ENCODE results near the gene SPATA13. TPM values are rescaled to one million over a fixed set of nuclear protein-coding genes. Genes with fewer than 3 reads are reported as not detected.

The SPATA13 gene
- total RNA-seq, 1 experiment from 2014 or later: 43.0 TPM

DNA sequence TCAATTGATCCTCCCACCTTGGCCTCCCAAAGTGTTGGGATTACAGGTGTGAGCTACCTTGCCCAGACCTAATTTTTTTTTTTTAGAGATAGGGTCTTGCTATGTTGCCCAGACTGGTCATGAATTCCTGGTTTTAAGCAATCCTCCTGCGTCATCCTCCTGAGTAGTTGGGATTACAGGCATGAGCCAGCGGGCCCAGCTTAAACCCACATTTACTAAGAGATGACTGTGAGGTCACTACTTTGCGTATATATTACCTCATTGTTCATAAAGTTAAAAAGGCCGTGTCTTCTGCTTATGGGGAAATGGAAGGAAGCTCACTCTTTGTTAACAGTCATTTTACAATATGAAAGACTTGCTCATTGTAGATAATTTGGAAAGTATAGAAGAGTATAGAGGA lies 109.3 kb downstream of the SPATA13 start:
- H3K9me2 ChIP-seq (replicated peaks; ENCODE audit: low read length): no peaks in the 10 kb centered on the region
- no peaks in the 10 kb centered on the region for H3F3A ChIP-seq (ENCODE audit: low read length, unreplicated experiment)
- H3K4me3 ChIP-seq (ENCODE audit: low read length): no peak overlapping the region
- no peaks in the 10 kb centered on the region for H4K20me1 ChIP-seq (ENCODE audit: low read length)
- H3K27me3 ChIP-seq (ENCODE audit: low read length): no peaks in the 10 kb centered on the region
- no peak overlapping the region for H3K9ac ChIP-seq (ENCODE audit: low read length)
- H3K79me2 ChIP-seq (ENCODE audit: low read length): 0 out of 2 replicates have a peak, but pooled peaks cover 3% of the 10 kb centered on the region
- H3K27ac ChIP-seq (ENCODE audit: low read length): no peak overlapping the region
- no peak overlapping the region for H2AFZ ChIP-seq (ENCODE audit: low read length)
- no peaks in the 10 kb centered on the region for H3K9me3 ChIP-seq (ENCODE audit: low read length)
- ChIA-PET POLR2A (ENCODE audit: unreplicated experiment) (no interaction called here), CTCF (no interaction called here)
- BruUV-seq (replicated peaks): no TSS peak
- TF ChIP-seq, protein P1, sequence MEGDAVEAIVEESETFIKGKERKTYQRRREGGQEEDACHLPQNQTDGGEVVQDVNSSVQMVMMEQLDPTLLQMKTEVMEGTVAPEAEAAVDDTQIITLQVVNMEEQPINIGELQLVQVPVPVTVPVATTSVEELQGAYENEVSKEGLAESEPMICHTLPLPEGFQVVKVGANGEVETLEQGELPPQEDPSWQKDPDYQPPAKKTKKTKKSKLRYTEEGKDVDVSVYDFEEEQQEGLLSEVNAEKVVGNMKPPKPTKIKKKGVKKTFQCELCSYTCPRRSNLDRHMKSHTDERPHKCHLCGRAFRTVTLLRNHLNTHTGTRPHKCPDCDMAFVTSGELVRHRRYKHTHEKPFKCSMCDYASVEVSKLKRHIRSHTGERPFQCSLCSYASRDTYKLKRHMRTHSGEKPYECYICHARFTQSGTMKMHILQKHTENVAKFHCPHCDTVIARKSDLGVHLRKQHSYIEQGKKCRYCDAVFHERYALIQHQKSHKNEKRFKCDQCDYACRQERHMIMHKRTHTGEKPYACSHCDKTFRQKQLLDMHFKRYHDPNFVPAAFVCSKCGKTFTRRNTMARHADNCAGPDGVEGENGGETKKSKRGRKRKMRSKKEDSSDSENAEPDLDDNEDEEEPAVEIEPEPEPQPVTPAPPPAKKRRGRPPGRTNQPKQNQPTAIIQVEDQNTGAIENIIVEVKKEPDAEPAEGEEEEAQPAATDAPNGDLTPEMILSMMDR (conservative IDR thresholded peaks at IDR 0.05; ENCODE audit: low read depth, low read length): no peak
- no peak for TF ChIP-seq EZH2 (IDR thresholded peaks at IDR 0.05; ENCODE audit: low read length, unreplicated experiment)
- TF ChIP-seq EZH2phosphoT487 (IDR thresholded peaks at IDR 0.05; ENCODE audit: borderline replicate concordance, low read length): no peak
- H3K4me2 ChIP-seq (ENCODE audit: low read length): no peak overlapping the region
- no peaks in the 10 kb centered on the region for H3K36me3 ChIP-seq (ENCODE audit: low read depth, low read length)
- intact Hi-C loops (cut with micrococcal nuclease): no loop called here
- DNase-seq (no peak), ATAC-seq (no peak)
- no peaks in the 10 kb centered on the region for H3K4me1 ChIP-seq (ENCODE audit: insufficient read depth, low read length)

DNA sequence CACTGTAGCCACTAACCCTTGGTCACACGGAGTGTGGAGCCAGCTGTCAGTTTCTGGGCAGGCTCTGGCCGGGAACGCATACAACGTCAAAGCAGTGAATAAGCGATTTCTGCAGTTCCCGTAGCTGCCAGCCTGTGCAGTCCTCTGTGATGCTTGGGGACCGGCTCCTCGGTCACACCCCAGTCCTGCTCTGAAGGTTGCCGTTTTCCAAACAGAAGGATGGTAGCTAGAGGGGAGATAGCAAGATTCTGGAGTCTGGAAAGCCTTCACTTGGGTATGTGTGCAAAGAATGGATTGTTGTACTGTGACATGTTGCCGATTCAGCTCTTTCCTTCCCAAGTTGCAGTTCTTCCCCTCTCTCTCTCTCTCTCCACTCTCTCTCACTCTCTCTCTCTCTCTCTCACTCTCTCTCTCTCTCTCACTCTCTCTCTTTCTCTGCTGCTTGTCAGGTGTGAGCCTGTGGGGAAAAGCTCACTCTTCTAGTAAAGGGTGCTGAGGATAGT lies 110.2 kb downstream of the SPATA13 start:
- no peaks in the 10 kb centered on the region for H3K9me3 ChIP-seq (ENCODE audit: low read length)
- no peaks in the 10 kb centered on the region for H4K20me1 ChIP-seq (ENCODE audit: low read length)
- intact Hi-C loops (cut with micrococcal nuclease): no loop called here
- H3K27me3 ChIP-seq (ENCODE audit: low read length): no peaks in the 10 kb centered on the region
- H3K27ac ChIP-seq (ENCODE audit: low read length): no peak overlapping the region
- H3K4me2 ChIP-seq (ENCODE audit: low read length): no peak overlapping the region
- H3K36me3 ChIP-seq (ENCODE audit: low read depth, low read length): no peaks in the 10 kb centered on the region
- H3K9me2 ChIP-seq (replicated peaks; ENCODE audit: low read length): no peaks in the 10 kb centered on the region
- no peak overlapping the region for H3K4me3 ChIP-seq (ENCODE audit: low read length)
- no peak for DNase-seq
- ChIA-PET CTCF (no interaction called here), POLR2A (ENCODE audit: unreplicated experiment) (no interaction called here)
- 0 out of 2 replicates have a peak, but pooled peaks cover 3% of the 10 kb centered on the region for H3K79me2 ChIP-seq (ENCODE audit: low read length)
- ATAC-seq: no peak
- no peak for TF ChIP-seq EZH2phosphoT487 (IDR thresholded peaks at IDR 0.05; ENCODE audit: borderline replicate concordance, low read length)
- TF ChIP-seq EZH2 (IDR thresholded peaks at IDR 0.05; ENCODE audit: low read length, unreplicated experiment): no peak
- TF ChIP-seq, protein P1 (conservative IDR thresholded peaks at IDR 0.05; ENCODE audit: low read depth, low read length): no peak
- H3F3A ChIP-seq (ENCODE audit: low read length, unreplicated experiment): no peaks in the 10 kb centered on the region
- H3K4me1 ChIP-seq (ENCODE audit: insufficient read depth, low read length): no peaks in the 10 kb centered on the region
- BruUV-seq (replicated peaks): no TSS peak
- H3K9ac ChIP-seq (ENCODE audit: low read length): no peak overlapping the region
- no peak overlapping the region for H2AFZ ChIP-seq (ENCODE audit: low read length)

DNA sequence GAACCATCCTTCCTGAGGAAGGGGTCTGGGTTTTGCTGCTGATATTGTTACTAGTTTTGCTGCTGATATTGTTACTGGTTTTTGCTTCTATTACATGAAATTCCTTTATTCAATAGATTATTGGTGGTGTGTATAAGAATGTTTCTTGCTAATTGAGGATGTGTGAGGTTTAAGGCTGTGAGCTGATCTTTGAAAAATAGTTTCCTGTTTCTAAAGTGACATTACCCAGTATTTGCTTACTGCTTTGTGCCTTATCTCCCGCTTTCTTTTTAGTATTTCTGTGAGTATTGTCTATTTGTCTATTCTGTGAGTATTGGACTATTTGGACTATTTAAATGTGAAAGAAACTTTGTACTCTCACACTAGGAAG lies 110.7 kb downstream of the SPATA13 start:
- no TSS peak for BruUV-seq (replicated peaks)
- no peak for ATAC-seq
- H3K4me2 ChIP-seq (ENCODE audit: low read length): no peak overlapping the region

More for the DNA sequence above, 110.7 kb downstream of the SPATA13 start:
- no peaks in the 10 kb centered on the region for H3K36me3 ChIP-seq (ENCODE audit: low read depth, low read length)
- H3K79me2 ChIP-seq (ENCODE audit: low read length): 0 out of 2 replicates have a peak, but pooled peaks cover 3% of the 10 kb centered on the region
- no peak overlapping the region for H3K4me3 ChIP-seq (ENCODE audit: low read length)
- no peaks in the 10 kb centered on the region for H4K20me1 ChIP-seq (ENCODE audit: low read length)
- H3K9ac ChIP-seq (ENCODE audit: low read length): no peak overlapping the region
- ChIA-PET POLR2A (ENCODE audit: unreplicated experiment) (no interaction called here), CTCF (no interaction called here)
- no peaks in the 10 kb centered on the region for H3K27me3 ChIP-seq (ENCODE audit: low read length)
- no peak overlapping the region for H2AFZ ChIP-seq (ENCODE audit: low read length)
- no peaks in the 10 kb centered on the region for H3F3A ChIP-seq (ENCODE audit: low read length, unreplicated experiment)
- H3K4me1 ChIP-seq (ENCODE audit: insufficient read depth, low read length): no peaks in the 10 kb centered on the region
- DNase-seq: no peak
- TF ChIP-seq EZH2phosphoT487 (IDR thresholded peaks at IDR 0.05; ENCODE audit: borderline replicate concordance, low read length) (no peak), EZH2 (IDR thresholded peaks at IDR 0.05; ENCODE audit: low read length, unreplicated experiment) (no peak)
- TF ChIP-seq, protein P1 (conservative IDR thresholded peaks at IDR 0.05; ENCODE audit: low read depth, low read length): no peak
- H3K9me2 ChIP-seq (replicated peaks; ENCODE audit: low read length): no peaks in the 10 kb centered on the region
- H3K27ac ChIP-seq (ENCODE audit: low read length): no peak overlapping the region
- no peaks in the 10 kb centered on the region for H3K9me3 ChIP-seq (ENCODE audit: low read length)
- intact Hi-C loops (cut with micrococcal nuclease): no loop called here

All from PC-3 (cell line).